ENCODE measurements around the gene DMRT1.
"Not testable (repeated sequence)": the region's sequence is repeated elsewhere in the genome, so short reads cannot be mapped to it uniquely, and the experiment has no call there.

DMRT1 gene

DNA sequence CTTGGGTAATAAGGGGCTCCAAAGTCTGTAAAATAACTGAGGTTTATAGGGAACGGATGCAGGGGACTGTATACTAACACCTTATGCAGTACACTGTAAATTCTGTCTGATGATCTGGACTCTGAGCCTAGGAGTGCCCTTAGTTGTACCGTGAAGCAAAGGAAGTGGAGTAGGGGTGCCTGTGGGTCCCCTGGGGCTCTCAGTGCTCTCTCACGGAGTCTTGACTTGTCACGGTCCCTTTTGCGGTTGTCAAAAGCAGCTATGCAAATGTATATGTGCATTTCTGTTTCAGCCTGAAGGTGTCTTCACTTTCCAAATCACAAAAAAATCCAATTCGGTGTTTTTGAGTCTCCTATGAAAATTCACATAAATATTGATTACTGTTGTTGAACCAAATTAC, 17.8 kb downstream of the DMRT1 start:
- H3K4me3 ChIP-seq (ENCODE audit: control insufficient read depth, low read depth, low read length) = no peak overlapping the region
- DNase-seq (ENCODE audit: low read depth) = no peak
- TF ChIP-seq, protein P1, sequence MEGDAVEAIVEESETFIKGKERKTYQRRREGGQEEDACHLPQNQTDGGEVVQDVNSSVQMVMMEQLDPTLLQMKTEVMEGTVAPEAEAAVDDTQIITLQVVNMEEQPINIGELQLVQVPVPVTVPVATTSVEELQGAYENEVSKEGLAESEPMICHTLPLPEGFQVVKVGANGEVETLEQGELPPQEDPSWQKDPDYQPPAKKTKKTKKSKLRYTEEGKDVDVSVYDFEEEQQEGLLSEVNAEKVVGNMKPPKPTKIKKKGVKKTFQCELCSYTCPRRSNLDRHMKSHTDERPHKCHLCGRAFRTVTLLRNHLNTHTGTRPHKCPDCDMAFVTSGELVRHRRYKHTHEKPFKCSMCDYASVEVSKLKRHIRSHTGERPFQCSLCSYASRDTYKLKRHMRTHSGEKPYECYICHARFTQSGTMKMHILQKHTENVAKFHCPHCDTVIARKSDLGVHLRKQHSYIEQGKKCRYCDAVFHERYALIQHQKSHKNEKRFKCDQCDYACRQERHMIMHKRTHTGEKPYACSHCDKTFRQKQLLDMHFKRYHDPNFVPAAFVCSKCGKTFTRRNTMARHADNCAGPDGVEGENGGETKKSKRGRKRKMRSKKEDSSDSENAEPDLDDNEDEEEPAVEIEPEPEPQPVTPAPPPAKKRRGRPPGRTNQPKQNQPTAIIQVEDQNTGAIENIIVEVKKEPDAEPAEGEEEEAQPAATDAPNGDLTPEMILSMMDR (conservative IDR thresholded peaks at IDR 0.05; ENCODE audit: control insufficient read depth, insufficient read depth, low read depth, low read length) = no peak

DNA sequence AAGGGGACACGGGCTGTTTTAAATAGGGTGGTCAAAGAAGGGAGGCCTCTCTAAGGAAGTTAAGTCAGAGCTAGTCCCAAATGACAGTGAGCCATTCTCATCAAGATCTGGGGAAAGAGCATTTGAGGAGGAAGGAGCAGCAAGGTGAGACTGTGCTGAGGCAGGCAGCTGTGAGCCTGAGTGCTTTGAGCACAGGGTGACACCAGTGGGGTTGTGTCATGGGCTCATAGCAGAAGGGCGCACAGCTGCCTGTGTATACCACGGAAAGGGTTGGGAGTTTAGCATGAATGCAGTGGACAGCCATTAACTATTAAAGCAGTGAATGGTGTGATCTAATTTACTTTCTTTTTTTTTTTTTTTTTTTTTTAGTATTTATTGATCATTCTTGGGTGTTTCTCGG, 19.2 kb downstream of the DMRT1 start:
- DNase-seq (ENCODE audit: low read depth) = no peak
- TF ChIP-seq, protein P1 (conservative IDR thresholded peaks at IDR 0.05; ENCODE audit: control insufficient read depth, insufficient read depth, low read depth, low read length) = no peak
- no peak overlapping the region for H3K4me3 ChIP-seq (ENCODE audit: control insufficient read depth, low read depth, low read length)

DNA sequence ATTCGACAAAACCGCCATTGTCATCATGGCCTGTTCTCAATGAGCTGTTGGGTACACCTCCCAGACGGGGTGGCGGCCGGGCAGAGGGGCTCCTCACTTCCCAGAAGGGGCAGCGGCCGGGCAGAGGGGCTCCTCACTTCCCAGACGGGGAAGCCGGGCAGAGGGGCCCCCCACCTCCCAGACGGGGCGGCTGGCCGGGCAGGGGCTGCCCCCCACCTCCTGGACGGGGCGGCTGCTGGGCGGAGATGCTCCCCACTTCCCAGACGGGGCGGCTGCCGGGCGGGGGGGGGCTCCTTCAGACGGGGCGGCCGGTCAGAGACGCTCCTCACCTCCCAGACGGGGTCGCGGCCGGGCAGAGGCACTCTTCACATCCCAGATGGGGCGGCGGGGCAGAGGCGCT, 20.0 kb downstream of the DMRT1 start:
- not testable (repeated sequence) for H3K4me3 ChIP-seq (ENCODE audit: control insufficient read depth, low read depth, low read length); DNase-seq (ENCODE audit: low read depth)

DNA sequence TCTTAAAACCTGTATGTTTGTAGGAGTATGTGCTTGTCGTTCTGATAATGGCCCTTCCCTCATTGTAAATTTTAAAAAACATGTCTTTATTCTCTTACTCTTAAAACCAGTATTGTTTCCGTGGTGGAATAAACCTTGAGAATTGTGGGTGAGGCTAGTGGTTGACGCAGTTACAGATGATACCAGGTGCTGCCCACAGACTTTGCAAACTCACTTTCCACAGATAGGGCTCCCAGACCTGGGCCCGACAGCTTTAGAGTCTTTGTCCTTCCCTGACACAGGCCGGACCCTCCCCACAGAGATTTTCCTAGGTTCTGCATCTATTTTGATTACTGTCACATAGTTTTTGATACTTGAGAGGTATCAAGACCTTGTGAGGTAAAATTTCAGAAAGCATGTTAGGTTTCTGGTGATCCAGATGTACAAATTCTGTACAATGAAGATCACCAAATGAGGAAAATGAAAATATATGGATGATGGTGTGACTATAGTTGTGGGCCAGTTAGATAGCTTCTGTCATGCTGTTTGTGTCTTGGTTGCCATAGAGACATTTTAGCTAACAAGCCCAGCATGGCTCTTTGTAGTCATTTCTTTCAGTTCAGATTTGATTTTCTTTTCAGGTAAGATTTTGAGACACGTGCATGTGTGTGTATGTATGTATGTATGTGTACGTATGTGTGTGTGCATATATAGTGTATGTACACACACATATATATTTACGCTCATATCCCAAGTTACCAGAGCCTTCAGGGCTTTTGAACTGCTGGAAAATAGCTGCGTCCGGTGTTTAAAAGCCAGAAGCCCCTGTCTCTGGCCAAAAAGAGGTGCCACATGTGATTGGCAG, 33.8 kb downstream of the DMRT1 start:
- TF ChIP-seq, protein P1 (conservative IDR thresholded peaks at IDR 0.05; ENCODE audit: control insufficient read depth, insufficient read depth, low read depth, low read length) = no peak
- no peak for DNase-seq (ENCODE audit: low read depth)
- no peak overlapping the region for H3K4me3 ChIP-seq (ENCODE audit: control insufficient read depth, low read depth, low read length)

DNA sequence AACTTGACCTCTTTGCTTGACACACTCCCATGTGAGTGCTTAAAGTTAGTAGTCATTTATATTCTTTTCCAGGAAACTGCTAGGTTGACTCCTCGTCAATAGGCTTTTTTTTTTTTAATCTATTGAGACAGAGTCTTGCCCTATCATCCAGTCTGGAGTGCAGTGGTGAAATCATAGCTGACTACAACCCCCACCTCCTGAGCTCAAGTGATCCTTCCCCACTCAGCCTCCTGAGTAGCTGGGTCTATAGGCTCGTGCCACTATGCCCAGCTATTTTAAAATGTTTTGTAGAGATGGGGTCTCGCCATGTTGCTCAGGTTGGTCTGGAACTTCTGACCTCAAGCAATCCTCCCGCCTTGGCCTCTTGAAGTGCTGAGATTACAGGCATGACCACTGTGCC, 34.9 kb downstream of the DMRT1 start:
- TF ChIP-seq, protein P1 (conservative IDR thresholded peaks at IDR 0.05; ENCODE audit: control insufficient read depth, insufficient read depth, low read depth, low read length) = no peak

DNA sequence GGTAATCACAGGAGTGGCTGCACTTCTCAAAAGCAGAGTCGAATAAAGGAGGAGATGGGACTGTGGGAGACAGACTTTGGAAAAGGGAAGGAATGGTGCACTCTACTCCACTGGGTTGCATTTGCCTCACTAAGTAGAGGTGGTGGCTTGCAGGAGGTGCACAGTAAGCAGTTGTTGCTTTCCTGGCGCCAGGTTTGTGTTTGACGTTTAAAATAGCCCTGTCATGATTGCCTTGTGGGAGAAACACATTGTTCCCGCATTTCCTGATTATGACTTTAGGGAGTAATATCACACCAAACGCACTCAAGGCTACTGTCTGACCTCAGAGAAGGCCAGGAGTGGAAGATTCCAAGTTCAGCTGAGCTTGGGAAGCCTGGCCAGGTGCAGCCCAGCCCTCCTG, 36.7 kb downstream of the DMRT1 start:
- H3K4me3 ChIP-seq (ENCODE audit: control insufficient read depth, low read depth, low read length) = no peak overlapping the region
- TF ChIP-seq, protein P1 (conservative IDR thresholded peaks at IDR 0.05; ENCODE audit: control insufficient read depth, insufficient read depth, low read depth, low read length) = no peak
- no peak for DNase-seq (ENCODE audit: low read depth)

More for the DNA sequence above, 34.9 kb downstream of the DMRT1 start:
- H3K4me3 ChIP-seq (ENCODE audit: control insufficient read depth, low read depth, low read length) = no peak overlapping the region
- DNase-seq (ENCODE audit: low read depth) = no peak

DNA sequence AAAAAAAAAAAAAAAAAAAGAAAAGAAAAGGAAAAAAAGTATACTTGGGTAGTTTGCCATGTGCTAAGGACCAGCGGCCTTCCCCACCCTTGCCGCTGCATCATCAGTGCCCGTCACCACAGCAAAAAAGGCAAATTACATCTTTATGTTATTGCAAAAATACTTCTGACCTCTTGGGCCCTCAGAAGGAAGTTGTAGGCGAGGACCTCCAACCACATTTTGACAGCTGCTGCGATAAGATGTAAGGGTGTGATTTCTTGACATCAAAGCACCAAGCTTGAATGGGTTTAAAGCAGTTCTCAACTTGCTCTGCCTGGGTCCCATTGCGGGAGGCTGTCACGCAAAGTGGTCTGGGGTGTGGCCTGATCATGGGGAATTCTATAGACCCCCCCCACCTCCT, 39.2 kb downstream of the DMRT1 start:
- DNase-seq (ENCODE audit: low read depth) = no peak
- TF ChIP-seq, protein P1 (conservative IDR thresholded peaks at IDR 0.05; ENCODE audit: control insufficient read depth, insufficient read depth, low read depth, low read length) = no peak

More for the DNA sequence above, 39.2 kb downstream of the DMRT1 start:
- H3K4me3 ChIP-seq (ENCODE audit: control insufficient read depth, low read depth, low read length) = no peak overlapping the region

All from fibroblast of mammary gland (primary cell).